ENCODE results near the gene ATP13A3.

The ATP13A3 gene

GRCh38 chr3:194439881-194440550, 46.8 kb downstream of the ATP13A3 start:
- H3K4me3 ChIP-seq (ENCODE audit: low read depth, low read length, poor library complexity, severe bottlenecking) = no peak overlapping the region
- no peak overlapping the region for H3K4me2 ChIP-seq (ENCODE audit: low read length)
- no peaks in the 10 kb centered on the region for H4K20me1 ChIP-seq (ENCODE audit: insufficient read depth, low read length)
- no peaks in the 10 kb centered on the region for H3K79me2 ChIP-seq (ENCODE audit: insufficient read depth, low read length)
- no peaks in the 10 kb centered on the region for H3F3A ChIP-seq (ENCODE audit: insufficient read depth, low read length)
- no peaks in the 10 kb centered on the region for H3K9me2 ChIP-seq (ENCODE audit: low read depth, low read length)
- H3K36me3 ChIP-seq (ENCODE audit: insufficient read depth, low read length) = peaks cover 92% of the 10 kb centered on the region
- no peaks in the 10 kb centered on the region for H3K27me3 ChIP-seq (ENCODE audit: insufficient read depth, low read length)
- H3K4me1 ChIP-seq (ENCODE audit: insufficient read depth, low read length, severe bottlenecking) = no peaks in the 10 kb centered on the region
- H2AFZ ChIP-seq (ENCODE audit: low read length) = no peak overlapping the region
- H3K9ac ChIP-seq (ENCODE audit: low read length) = no peak overlapping the region
- no peak overlapping the region for H3K27ac ChIP-seq (ENCODE audit: low read depth, low read length, poor library complexity, severe bottlenecking)
- H3K9me3 ChIP-seq (ENCODE audit: low read length) = no peaks in the 10 kb centered on the region
- TF ChIP-seq CTCF (IDR thresholded peaks at IDR 0.05; ENCODE audit: low read length) (no peak), EZH2 (IDR thresholded peaks at IDR 0.05; ENCODE audit: borderline replicate concordance, low read length) (no peak)

GRCh38 chr3:194434503-194434902, 52.3 kb downstream of the ATP13A3 start:
- no peaks in the 10 kb centered on the region for H3K4me1 ChIP-seq (ENCODE audit: insufficient read depth, low read length, severe bottlenecking)
- H3K9me3 ChIP-seq (ENCODE audit: low read length) = no peaks in the 10 kb centered on the region
- no peaks in the 10 kb centered on the region for H4K20me1 ChIP-seq (ENCODE audit: insufficient read depth, low read length)
- TF ChIP-seq CTCF (IDR thresholded peaks at IDR 0.05; ENCODE audit: low read length) = no peak
- TF ChIP-seq EZH2 (IDR thresholded peaks at IDR 0.05; ENCODE audit: borderline replicate concordance, low read length) = no peak
- no peaks in the 10 kb centered on the region for H3K79me2 ChIP-seq (ENCODE audit: insufficient read depth, low read length)
- H3K27ac ChIP-seq (ENCODE audit: low read depth, low read length, poor library complexity, severe bottlenecking) = no peak overlapping the region
- H3F3A ChIP-seq (ENCODE audit: insufficient read depth, low read length) = no peaks in the 10 kb centered on the region
- H3K36me3 ChIP-seq (ENCODE audit: insufficient read depth, low read length) = peaks cover 92% of the 10 kb centered on the region
- H3K27me3 ChIP-seq (ENCODE audit: insufficient read depth, low read length) = no peaks in the 10 kb centered on the region
- H3K9ac ChIP-seq (ENCODE audit: low read length) = no peak overlapping the region
- H2AFZ ChIP-seq (ENCODE audit: low read length) = no peak overlapping the region
- H3K9me2 ChIP-seq (ENCODE audit: low read depth, low read length) = no peaks in the 10 kb centered on the region
- H3K4me2 ChIP-seq (ENCODE audit: low read length) = no peak overlapping the region
- no peak overlapping the region for H3K4me3 ChIP-seq (ENCODE audit: low read depth, low read length, poor library complexity, severe bottlenecking)

GRCh38 chr3:194431554-194431953, 55.2 kb downstream of the ATP13A3 start:
- Histone ChIP-seq H3F3A (ENCODE audit: insufficient read depth, low read length) (no peaks in the 10 kb centered on the region; the same call in 1 of the 2 replicates), H3K27ac (ENCODE audit: low read depth, low read length, poor library complexity, severe bottlenecking) (no peak overlapping the region), H3K36me3 (ENCODE audit: insufficient read depth, low read length) (peaks cover 85% of the 10 kb centered on the region), H4K20me1 (ENCODE audit: insufficient read depth, low read length) (no peaks in the 10 kb centered on the region), H3K4me1 (ENCODE audit: insufficient read depth, low read length, severe bottlenecking) (no peaks in the 10 kb centered on the region), H3K79me2 (ENCODE audit: insufficient read depth, low read length) (no peaks in the 10 kb centered on the region), H3K4me3 (ENCODE audit: low read depth, low read length, poor library complexity, severe bottlenecking) (no peak overlapping the region), H3K27me3 (ENCODE audit: insufficient read depth, low read length) (no peaks in the 10 kb centered on the region), H3K4me2 (ENCODE audit: low read length) (no peak overlapping the region), H3K9me3 (ENCODE audit: low read length) (no peaks in the 10 kb centered on the region), H3K9me2 (ENCODE audit: low read depth, low read length) (no peaks in the 10 kb centered on the region), H2AFZ (ENCODE audit: low read length) (no peak overlapping the region), H3K9ac (ENCODE audit: low read length) (no peak overlapping the region)
- TF ChIP-seq CTCF (IDR thresholded peaks at IDR 0.05; ENCODE audit: low read length) = no peak
- no peak for TF ChIP-seq EZH2 (IDR thresholded peaks at IDR 0.05; ENCODE audit: borderline replicate concordance, low read length)
